NCI-H345 (cell line): ENCODE results near the gene MMD.
"Not testable (repeated sequence)": the region's sequence is repeated elsewhere in the genome, so short reads cannot be mapped to it uniquely, and the experiment has no call there.

Experiments used
- DNase-seq: peaks from one replicate; lab custom pipeline; 2025; lab: John Stamatoyannopoulos, UW

MMD gene

DNA sequence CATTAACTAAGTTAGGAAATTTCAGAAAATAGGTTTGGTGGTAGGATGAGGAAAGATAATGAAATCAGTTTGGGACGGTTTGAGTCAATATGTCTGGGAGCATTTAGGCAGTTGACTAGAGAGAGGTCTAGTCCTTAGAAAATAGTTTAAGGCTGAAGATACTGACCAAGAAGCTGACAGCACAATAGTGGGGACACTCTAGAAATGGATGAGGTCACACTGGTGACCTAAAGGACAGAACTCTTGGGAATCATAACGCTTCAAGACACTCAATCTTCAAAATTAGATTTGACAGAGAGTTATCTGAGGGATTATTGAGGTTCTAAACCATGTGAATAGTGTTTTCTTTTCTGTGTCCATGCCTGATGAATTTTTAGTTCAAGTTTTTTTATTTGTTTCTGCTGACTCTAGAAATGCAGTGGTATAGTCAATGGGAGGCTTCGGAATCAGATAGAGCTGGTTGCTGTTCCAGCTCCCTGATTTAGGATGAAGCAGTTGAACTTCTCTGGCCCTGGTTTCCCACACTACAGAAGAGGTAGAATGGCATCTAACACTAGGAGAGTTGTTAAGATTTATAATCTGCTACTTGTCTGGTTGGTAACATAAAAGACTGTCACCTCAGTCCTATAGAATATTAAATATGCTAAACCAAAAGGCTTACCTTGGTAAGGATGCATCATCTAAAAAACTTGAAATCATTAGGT is 29.7 kb downstream of the MMD start:
- no peak for DNase-seq

DNA sequence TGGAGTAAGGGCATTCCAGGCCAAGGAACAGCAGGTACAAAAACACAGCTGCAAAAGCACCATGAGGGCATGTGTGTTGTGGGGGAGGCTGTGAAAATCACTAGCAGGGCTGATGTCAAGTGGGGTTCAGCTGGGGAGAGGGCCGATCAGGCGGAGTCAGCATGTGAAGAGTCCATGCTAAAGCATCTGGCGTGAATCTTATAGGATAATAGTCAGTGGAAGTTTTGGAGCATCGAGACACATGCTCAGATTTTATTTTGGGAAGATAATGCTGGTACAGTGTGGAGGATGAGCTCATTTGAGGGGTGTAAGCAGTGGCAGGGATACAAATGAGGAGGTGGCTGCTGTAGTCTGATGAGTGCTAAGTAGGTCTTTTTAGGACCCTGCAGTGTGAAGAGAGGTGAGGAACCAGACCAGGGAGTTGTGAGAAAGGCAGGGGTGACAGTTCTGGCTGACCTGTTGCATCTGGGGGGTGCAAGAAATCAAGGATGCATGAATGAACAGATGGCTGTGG is 30.3 kb downstream of the MMD start:
- no peak for DNase-seq

DNA sequence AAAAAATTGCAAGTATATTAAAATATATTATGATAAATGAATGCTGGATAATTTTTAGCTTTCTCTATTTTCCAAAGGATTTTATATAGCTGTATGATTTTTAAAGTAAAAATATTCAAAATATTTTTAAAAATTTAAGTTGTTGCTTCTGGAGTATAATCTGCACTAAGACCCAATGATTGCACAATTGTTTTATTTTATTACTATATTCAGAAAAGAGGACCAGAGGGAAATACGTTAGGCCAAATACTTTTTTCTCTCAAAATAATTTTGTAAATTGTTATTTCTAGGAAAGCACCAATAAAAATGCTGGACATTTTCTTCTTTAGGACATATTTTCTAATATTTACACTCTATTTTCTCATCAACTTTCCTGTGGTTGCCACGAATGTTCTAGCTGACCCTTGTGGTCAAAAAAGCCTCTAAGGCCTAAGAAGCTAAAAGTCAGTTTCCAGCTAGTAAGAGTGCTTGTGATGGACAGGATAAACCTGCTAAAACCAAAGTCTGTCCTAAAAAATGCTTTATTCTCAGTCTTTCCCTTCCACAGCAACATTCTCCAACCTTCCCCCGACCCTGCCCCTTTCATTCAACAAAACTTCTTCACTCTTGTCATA is 31.2 kb downstream of the MMD start:
- DNase-seq = no peak

DNA sequence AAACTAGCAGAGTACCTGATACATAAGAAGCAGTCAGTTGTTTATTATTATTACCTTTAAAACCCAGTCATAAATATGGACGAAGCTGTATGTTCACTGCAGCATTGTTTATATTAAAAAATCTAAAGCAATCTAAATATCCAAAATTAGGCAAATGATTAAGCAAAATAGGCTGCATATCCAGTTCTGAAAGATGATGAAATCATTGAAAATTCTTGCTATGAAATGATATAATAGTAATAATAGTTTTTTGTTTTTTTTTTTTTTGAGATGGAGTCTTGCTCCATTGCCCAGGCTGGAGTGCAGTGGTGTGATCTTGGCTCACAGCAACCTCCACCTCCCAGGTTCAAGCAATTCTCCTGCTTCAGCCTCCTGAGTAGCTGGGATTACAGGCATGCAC is 31.9 kb downstream of the MMD start:
- DNase-seq = not testable (repeated sequence)

DNA sequence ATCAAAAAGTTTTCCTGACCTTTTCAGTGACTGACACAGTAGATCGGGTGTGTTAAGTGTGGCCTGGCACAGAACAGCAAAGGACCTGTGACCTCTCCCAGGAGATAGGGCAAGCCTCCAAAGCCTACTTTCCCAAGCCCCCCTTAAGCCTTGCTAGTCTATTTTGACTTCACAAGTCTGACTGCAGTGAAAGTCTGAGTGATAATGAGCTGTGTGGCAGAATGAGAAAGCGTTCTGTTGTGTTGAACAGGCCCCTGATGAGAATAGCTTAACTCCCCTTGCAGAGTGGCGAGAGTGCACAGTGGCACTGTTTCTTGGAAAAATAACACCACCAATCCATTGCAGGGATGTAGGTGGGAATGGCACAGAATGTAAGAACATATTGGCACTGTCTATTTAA is 32.8 kb downstream of the MMD start:
- DNase-seq = no peak

DNA sequence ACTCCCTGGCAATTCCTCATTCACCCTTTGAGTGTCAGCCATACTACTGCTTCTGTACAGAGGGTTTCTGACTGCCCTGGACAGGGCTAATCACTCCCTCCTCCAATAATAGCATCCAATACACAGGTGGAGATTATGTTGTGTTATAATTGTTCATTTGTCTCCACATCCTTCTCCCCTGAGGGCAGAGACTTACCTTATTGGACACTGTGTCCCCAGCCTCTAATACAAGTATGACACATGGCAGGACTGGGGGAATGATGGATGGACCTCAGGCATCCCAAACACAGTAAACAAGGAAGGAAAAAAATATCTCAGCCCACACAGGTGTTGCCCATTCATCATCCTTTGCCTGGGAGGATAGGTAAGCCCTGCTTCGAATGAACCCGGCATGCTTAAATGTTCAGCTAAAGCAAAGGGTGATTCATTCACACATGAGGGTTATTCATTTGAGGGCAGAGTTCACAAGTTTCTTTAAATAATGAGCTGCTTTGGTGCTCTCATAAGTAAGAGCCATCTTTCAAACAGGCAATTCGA is 34.8 kb downstream of the MMD start:
- DNase-seq = no peak

DNA sequence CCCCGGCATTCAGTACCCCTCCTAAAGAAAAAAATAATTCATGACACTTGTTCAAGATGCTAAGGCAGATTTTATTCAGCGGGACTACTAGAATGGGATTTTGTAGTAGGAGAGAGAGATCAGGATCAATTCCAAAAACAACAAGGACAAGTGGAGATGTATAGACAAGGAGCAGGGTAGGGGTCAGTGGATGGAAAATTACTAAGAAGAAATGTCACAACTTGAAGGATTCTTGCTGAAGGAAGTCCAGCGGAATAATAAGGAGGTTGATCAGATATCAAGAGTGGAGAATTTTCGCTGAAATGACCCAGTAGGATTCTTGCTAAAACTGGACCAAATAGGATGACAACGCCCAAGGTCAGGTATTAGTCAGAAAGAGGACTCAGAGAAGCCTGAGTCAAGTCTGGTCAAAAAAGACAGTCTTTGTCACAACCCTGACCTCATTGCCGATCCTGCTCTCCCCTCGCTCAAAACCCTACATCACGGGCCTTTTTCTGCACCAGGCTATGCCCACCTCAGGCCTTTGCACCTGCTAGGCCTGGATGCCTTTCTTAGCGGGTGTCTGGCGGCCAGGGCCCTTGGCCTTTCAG is 36.9 kb downstream of the MMD start:
- DNase-seq = no peak

DNA sequence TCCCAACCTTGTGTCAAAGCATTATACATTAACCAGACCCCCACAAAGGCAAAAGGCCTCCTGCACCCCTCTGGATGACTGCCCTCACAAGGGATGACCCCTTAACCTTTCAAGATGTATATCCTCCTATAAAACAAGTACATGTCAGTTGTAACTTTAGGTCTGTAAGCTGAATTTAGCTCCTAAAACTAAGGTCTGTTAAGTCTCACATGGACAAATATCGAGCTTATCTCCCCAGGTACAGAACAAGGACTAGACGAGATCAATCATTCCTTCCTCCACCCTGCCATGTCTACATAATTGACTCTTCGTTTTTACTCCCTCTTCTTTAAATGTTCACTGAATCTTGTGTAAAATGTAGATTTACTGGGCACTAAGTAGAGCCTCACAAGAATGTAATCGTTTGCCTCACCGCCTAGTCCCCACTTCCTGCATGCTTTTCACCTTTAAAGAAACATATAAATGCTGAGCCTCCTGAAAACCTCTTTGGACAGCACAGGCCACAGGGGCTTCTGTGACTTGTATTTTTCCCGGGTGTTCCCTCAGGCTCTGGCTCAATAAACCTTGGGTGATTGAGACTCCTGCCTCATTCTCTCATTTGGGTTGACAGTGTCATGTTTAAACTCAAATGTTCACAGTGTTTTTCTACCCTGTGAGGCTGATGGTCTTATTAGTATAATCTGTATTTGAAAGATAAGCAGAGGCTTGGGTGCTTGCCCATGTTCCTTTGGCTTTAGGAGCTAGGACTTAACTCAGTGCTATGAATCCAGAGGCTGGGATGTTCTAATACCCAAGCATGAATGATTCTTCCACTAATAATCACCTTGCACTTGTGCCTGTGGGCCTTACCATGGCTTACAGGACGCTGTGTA is 37.6 kb downstream of the MMD start:
- no peak for DNase-seq

DNA sequence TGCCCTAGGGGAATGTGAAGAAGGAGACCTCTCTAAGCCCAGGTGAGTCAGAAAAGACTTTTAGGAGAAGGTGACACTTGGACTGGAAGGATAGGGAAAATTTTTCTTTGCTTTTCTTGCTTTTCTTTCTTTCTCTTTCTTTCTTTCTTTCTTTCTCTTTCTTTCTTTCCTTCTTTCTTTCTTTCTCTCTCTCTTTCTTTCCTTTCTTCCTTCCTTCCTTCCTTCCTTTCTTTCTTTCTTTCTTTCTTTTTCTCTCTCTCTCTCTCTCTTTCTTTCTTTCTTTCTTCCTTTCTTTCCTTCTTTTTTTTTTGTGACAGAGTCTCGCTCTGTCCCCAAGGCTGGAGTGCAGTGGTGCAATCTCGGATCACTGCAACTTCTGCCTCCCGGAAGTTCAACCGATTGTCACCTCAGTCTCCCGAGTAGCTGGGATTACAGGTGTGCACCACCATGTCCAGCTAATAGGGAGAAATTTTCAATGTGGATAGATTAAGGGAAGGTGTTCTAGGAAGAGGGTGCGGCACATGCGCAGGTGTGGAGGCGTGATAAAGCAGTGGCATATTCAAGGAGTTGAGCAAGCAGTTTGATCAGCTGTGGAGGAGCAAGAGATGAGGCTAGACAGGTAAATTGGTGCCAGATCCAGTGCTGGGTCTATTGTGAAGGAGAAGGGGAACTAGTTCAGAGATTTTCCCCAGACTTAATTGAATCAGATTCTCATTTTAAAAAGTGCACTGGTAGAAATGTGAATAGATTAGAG is 40.4 kb downstream of the MMD start:
- no peak for DNase-seq

DNA sequence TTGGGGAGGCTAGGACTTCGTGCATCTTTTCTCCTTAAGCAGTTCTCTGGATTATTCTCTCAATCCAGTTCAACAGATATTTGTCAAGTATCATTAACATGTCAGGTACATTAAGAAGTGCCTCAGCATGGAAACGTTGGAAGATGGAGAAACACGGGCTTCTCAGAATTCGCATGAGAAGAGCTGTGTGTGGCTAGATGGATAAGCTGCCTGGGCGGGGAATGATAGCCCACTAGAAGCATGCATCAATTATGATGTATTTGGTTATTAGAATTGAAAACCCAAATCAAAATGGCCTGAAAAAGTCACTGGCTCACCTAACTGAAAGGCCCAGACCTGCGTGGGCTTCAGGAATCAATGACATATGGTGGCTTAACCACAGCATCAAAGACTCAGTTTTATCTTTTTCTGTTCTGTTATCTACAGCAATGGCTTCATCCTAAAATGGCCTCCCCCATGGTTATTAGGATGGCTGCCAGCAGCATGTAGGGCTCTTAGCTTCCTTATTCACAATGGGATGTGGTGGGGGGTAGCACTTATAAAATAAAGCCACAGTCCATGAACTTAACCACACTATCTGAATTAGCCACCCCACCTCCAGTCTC is 43.9 kb downstream of the MMD start:
- DNase-seq = peak; percentile 36

DNA sequence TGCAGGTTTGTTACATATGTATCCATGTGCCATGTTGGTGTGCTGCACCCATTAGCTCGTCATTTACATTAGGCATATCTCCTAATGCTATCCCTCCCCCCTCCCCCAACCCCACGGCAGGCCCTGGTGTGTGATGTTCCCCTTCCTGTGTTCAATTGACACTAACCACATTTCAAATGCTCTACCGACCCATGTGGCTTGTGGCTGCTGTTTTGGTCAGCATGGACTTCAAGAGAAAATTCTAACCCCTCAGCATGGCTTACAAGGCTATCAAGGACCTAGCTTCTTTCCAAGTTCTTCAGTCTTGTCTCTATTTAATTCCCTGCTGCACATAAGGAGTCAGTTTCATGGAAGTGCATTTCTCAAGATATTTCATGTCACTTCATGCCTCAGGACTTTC is 52.9 kb downstream of the MMD start:
- DNase-seq = no peak

DNA sequence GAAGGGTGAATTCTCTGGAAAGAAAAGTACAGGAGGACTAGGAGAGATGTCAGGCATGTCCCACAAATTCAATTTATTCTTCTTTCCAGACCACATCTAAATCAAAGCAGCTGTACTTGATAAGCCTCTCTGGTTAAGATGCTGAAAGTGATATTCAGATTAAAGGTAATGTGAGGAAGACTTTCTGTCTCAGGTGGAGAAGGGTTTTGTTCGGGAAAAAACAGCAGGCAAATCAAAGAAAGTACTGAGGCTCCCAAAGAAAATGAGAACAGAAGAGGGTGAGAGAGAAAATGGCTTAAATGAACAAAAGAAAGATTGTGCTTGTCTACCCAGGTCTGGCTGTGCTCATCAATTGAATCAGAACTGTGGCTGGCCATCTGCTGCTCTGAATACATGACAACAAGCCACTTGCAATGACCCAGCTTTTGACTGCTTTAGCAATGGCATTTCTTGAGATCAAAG is 55.6 kb downstream of the MMD start:
- no peak for DNase-seq

DNA sequence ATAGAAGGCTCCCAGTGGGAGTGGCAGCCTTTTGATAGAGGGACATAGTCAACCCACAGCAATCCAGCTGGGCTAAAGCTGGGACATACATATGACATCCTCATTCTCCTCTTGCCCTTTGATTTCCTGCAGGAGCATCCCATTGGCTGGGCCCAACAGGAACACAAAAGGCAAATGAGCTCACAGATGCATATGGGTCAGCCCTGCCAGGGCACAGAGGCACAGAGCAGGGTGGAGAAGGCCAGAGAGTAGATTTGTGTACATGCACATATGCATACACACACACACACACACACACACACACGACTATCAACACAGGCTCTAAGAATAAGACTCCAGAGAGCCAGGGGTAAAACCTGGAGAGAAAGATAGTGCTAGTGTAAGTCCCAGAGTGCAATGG is 58.6 kb downstream of the MMD start:
- DNase-seq = no peak

DNA sequence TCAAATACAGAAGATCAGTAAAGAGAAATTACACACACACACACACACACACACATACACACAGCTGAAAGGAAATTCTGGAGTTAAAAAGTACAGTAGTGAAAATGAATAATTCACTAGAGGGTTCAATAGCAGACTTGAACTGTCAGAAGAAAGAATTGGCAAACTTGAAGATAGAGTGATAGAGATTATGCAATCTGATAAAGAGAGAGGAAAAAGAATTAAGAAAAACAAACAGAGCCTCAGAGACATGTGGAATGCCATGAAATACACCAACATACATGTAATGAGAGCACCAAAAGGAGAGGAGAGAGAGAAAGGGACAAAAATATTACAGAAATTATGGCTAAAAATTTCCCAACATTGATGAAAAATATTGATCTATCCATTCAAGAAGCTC is 60.7 kb downstream of the MMD start:
- DNase-seq = no peak

DNA sequence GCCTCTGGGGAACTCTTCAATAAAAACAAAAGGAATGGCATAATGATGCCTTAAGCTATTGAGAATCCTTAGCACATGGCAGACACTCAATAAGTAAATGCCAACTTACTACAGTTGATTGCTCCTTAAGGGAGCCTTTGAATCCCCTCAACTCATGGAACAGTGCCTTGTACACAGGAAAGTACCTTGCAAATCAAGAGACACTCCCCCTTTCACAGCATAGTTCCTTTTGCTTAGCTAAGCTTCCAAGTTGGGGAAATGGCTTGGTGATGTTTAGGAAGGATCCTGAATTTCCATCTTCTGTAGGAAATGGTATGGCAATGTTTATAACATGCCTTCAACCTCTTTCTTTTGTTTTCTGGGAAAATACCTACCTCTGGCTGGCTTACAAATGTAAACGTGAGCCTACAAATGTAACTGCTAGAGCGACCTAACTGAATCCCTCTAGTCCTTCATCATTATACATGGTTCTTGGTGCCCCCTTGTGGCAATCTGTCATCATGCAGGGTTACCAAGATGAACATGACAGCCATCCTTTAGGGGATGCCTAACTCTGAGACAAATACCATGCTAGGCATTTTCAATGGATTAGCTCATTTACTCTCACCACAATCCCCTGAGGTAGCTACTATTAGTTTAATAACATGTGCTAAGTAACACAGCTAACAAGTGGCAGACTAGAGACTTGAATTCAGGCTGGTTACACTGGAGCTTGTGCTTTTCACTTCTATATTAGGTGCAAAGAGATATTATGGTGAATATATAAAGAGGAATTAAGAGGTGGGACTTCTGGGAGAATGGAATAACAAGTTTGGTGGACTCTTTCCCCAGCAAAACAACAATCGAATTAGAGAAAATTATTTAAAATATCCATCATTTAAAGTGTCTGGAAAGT is 65.0 kb downstream of the MMD start:
- peak; percentile 75 for DNase-seq

DNA sequence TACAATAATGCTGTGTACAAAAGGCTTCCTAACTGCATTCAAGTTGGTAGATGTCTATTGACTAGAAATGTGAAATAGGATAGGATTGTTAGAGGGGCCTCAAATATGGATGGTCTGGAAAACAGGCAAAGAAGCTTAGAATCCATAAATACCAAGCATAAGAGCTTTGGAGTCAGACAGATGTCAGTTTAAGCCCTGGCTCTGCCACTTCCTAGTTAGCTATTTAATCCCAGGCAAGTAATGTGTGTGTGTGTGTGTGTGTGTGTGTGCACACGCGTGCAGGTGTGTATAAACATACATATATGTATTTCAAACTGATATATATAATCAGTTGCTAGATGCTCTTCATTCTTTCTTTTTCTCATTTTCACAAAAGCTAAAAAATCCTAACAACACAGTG is 66.7 kb downstream of the MMD start:
- no peak for DNase-seq

DNA sequence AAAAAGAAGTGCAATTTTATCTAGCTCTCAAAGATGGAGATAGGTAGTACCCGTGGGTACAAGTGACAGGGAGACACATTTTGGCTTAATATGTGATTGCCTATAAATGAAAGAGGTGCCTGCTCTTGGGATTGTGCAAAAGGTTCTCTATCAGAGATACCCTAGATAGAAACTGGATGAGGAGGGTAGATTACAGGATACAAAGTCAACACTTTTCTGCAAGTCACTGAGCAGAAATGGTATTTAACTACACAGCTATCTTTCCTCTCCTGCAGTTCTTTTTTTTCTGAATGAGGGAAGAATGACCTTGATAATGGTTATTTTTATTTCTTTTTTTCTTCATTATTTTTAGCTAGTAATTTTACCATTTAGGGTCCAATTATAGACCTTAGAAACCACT is 67.6 kb downstream of the MMD start:
- DNase-seq = no peak

DNA sequence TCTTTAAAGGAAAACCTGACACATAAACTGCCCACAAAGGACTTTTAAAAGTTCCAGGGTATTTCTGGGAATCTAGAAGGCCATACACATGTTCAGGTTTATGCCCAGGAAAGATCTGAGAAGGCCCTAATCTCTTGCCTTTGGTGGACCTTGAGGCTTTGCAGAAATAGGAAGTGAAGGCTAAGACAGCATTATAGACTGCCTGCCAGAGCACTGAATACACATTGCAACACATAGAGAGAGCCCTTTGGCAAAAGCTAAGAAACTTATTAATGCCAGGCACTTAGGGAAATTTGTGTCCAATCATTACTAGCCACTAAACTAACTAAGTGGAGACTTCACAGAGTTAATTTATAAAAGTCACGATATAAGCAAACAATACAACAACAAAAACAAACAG is 70.4 kb downstream of the MMD start:
- DNase-seq = no peak

DNA sequence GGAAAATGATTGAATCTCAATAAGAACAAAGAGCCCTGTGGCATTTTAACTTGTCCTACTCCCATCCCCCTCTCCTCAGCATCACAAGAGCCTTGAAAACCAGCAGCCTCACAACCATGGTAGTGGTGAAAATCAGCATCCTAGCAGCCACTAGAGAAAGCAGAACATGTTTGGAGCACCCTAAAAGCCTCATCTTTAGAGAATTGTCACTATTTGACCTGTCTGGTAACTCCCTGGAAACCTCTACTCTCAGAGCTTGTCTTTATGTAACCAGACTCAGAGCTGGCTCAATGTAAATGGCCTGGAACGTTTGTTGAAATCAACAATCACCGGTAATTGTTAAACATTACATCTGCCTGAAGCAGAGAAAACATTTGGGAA is 70.8 kb downstream of the MMD start:
- DNase-seq = peak; percentile 59

DNA sequence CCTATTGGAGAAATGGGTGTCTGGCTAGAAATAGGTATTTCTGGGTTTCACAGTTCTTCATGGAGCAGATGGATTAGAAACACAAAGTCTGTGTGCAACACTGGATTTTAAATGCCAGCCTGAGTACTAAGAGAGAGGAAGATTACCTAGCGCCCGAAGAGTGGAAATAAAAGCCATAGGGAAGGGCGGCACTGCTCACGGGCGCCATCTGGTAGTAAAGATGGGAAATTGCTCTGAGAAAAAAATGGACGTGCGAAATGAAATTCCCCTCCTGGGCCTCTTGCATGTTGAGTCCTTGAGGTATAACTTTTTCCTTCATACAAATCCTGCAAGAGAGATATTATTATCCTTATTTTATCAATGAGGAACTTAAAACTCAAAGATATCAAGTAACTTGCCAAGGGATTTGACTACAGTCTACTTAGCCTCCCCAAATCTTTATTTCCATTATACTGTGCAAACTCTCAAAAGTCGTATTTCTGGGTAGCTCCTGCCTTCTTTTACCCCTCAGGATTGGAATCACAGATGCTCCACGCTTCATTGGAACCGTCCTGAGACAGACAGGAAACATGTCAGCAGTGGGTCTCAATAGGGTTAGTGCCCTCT is 72.8 kb downstream of the MMD start:
- peak; percentile 33 for DNase-seq
